H1 (cell line): ENCODE data around the gene LIPC. TPM values are rescaled to one million over a fixed set of nuclear protein-coding genes. Genes with fewer than 3 reads are reported as not detected.

ENCODE experiments used
- CTCF ChIA-PET: fragments of 300-600 bp; sonication (Branson Sonifier 250); formaldehyde crosslinking; loops from one replicate; lab custom pipeline; 2021; ENCODE audit not compliant: partially characterized antibody; lab: Charles Lee
- POLR2A ChIA-PET: fragments of 300-600 bp; sonication (Branson Sonifier 250); formaldehyde crosslinking; loops from one replicate; lab custom pipeline; 2021; ENCODE audit warnings: inconsistent platforms; ENCODE audit not compliant: partially characterized antibody; lab: Charles Lee
- DNase-seq, 2 experiments: peaks; one replicate each; pipeline versions ENCODE4 v3.0.0 to v3.0.0-alpha.2; 2010 to 2022; ENCODE audit warnings: low spot score in 2 of 2, low read depth in 1 of 2, mixed read lengths in 1 of 2
- FAIRE-seq: peaks from 2 replicates; lab custom pipeline; 2011; peaks lifted over from hg19 to GRCh38; lab: Jason Lieb, UNC
- H2AFZ ChIP-seq: 2 replicates; pipeline ENCODE4 v1.8.1; 2012; ENCODE audit warnings: low read length, inconsistent platforms
- H2AK5ac ChIP-seq: 2 replicates; pipeline ENCODE4 v1.6.1; 2013; ENCODE audit warnings: low read depth, low read length
- H2BK120ac ChIP-seq: replicated peaks from 2 replicates; pipeline ENCODE3; 2013; ENCODE audit warnings: low read depth, low read length, inconsistent platforms
- H2BK12ac ChIP-seq: 2 replicates; pipeline ENCODE4 v1.6.1; 2013; ENCODE audit warnings: low read depth, low read length
- H2BK15ac ChIP-seq: 2 replicates; pipeline ENCODE4 v1.6.1; 2013; ENCODE audit warnings: low read length
- H2BK20ac ChIP-seq: 2 replicates; pipeline ENCODE4 v1.6.1; 2013; ENCODE audit warnings: low read length
- H2BK5ac ChIP-seq: 2 replicates; pipeline ENCODE4 v1.6.1; 2013; ENCODE audit warnings: low read depth, low read length
- H3K14ac ChIP-seq: 2 replicates; pipeline ENCODE4 v1.6.1; 2013; ENCODE audit warnings: inconsistent platforms; ENCODE audit not compliant: insufficient read length
- H3K18ac ChIP-seq: 2 replicates; pipeline ENCODE4 v1.6.1; 2013; ENCODE audit warnings: low read length; ENCODE audit errors: extremely low read depth
- H3K23ac ChIP-seq: 2 replicates; pipeline ENCODE4 v1.6.1; 2013; ENCODE audit warnings: inconsistent platforms; ENCODE audit not compliant: insufficient read length
- H3K23me2 ChIP-seq: 2 replicates; pipeline ENCODE4 v1.6.1; 2013; ENCODE audit warnings: low read depth, low read length
- H3K27ac ChIP-seq: 2 replicates; pipeline ENCODE4 v1.6.1; 2011; ENCODE audit warnings: low read depth, low read length, inconsistent platforms
- H3K27me3 ChIP-seq, 4 experiments: replicated peaks in 1 of 4; 1 replicate in 1 of 4; 2 replicates in 3 of 4; pipeline versions ENCODE4 v1.6.1 to v1.8.1; 2011 to 2013; ENCODE audit warnings: low read length in 3 of 4, mild to moderate bottlenecking in 3 of 4, inconsistent platforms in 2 of 4, mixed read lengths in 2 of 4, moderate library complexity in 1 of 4; ENCODE audit not compliant: control insufficient read depth in 3 of 4, insufficient read depth in 3 of 4; ENCODE audit errors: extremely low read depth in 1 of 4
- H3K36me3 ChIP-seq, 4 experiments: 2 replicates each; pipeline versions ENCODE4 v1.6.1 to v1.8.1; 2011 to 2013; ENCODE audit warnings: mild to moderate bottlenecking in 4 of 4, low read length in 3 of 4, moderate library complexity in 2 of 4, control low read depth in 1 of 4, inconsistent platforms in 1 of 4; ENCODE audit not compliant: insufficient read depth in 4 of 4, control insufficient read depth in 2 of 4
- H3K4ac ChIP-seq: replicated peaks from 2 replicates; pipeline ENCODE3; 2013; ENCODE audit warnings: low read length, low read depth, mixed read lengths, inconsistent platforms; ENCODE audit not compliant: insufficient read length
- H3K4me1 ChIP-seq, 4 experiments: replicated peaks in 1 of 4; 1 replicate in 1 of 4; 2 replicates in 3 of 4; pipeline versions ENCODE4 v1.6.1 to v1.8.1; 2011 to 2013; ENCODE audit warnings: low read length in 3 of 4, inconsistent platforms in 2 of 4, mixed read lengths in 1 of 4; ENCODE audit not compliant: insufficient read depth in 4 of 4, control insufficient read depth in 3 of 4
- H3K4me2 ChIP-seq, 2 experiments: 2 replicates each; pipeline versions ENCODE4 v1.6.1 to v1.8.1; 2011 to 2013; ENCODE audit warnings: low read depth in 2 of 2, low read length in 2 of 2, control low read depth in 1 of 2, inconsistent platforms in 1 of 2, mild to moderate bottlenecking in 1 of 2; ENCODE audit not compliant: insufficient read depth in 1 of 2
- H3K4me3 ChIP-seq, 4 experiments: fragments of 200-600, 300-600 bp in 1 of 4; sonication (generic), shearing (Covaris generic), sonication (Bioruptor Twin) in 1 of 4; 2 replicates each; pipeline versions ENCODE4 v1.5.1 to v1.8.1; 2011 to 2016; ENCODE audit warnings: low read length in 4 of 4, low read depth in 3 of 4, control low read depth in 2 of 4, inconsistent platforms in 2 of 4, mild to moderate bottlenecking in 2 of 4, mixed read lengths in 1 of 4, moderate library complexity in 1 of 4; ENCODE audit not compliant: insufficient read depth in 2 of 4; ENCODE audit errors: extremely low read depth in 1 of 4
- H3K56ac ChIP-seq: replicated peaks from 2 replicates; pipeline ENCODE3; 2013; ENCODE audit warnings: low read depth, mild to moderate bottlenecking, mixed read lengths, low read length, inconsistent platforms; ENCODE audit not compliant: insufficient read length
- H3K79me1 ChIP-seq: 2 replicates; pipeline ENCODE4 v1.6.1; 2013; ENCODE audit warnings: low read depth, low read length, control low read depth
- H3K79me2 ChIP-seq, 2 experiments: 2 replicates each; pipeline versions ENCODE4 v1.6.1 to v1.8.1; 2012 to 2013; ENCODE audit warnings: low read length in 2 of 2, mild to moderate bottlenecking in 2 of 2, inconsistent platforms in 1 of 2; ENCODE audit not compliant: insufficient read depth in 2 of 2, control insufficient read depth in 1 of 2
- H3K9ac ChIP-seq, 4 experiments: replicated peaks in 1 of 4; 1 replicate in 1 of 4; 2 replicates in 3 of 4; pipeline versions ENCODE4 v1.6.1 to v1.8.1; 2011 to 2013; ENCODE audit warnings: low read depth in 3 of 4, low read length in 3 of 4, control low read depth in 2 of 4, mild to moderate bottlenecking in 2 of 4, moderate library complexity in 2 of 4, inconsistent platforms in 1 of 4; ENCODE audit errors: extremely low read depth in 1 of 4
- H3K9me3 ChIP-seq, 2 experiments: 2 replicates each; pipeline versions ENCODE4 v1.6.1 to v1.8.1; 2012 to 2013; ENCODE audit warnings: mild to moderate bottlenecking in 2 of 2, moderate library complexity in 2 of 2, control low read depth in 1 of 2, inconsistent platforms in 1 of 2, low read depth in 1 of 2, low read length in 1 of 2, mixed read lengths in 1 of 2; ENCODE audit not compliant: insufficient read depth in 2 of 2
- H4K20me1 ChIP-seq, 2 experiments: replicated peaks in 1 of 2; 2 replicates each; pipeline versions ENCODE3 to v1.8.1; 2011 to 2013; ENCODE audit warnings: inconsistent platforms in 2 of 2, low read length in 2 of 2, mild to moderate bottlenecking in 1 of 2; ENCODE audit not compliant: insufficient read depth in 2 of 2, control insufficient read depth in 1 of 2
- H4K5ac ChIP-seq: 2 replicates; pipeline ENCODE4 v1.6.1; 2013; ENCODE audit warnings: low read length, low read depth, mixed read lengths, inconsistent platforms; ENCODE audit not compliant: insufficient read length
- H4K8ac ChIP-seq: 2 replicates; pipeline ENCODE4 v1.8.0; 2013; ENCODE audit warnings: mild to moderate bottlenecking, moderate library complexity, low read length, inconsistent platforms; ENCODE audit not compliant: insufficient read depth; ENCODE audit errors: extremely low read depth
- H4K91ac ChIP-seq: replicated peaks from 2 replicates; pipeline ENCODE3; 2013; ENCODE audit warnings: low read length, mixed read lengths, inconsistent platforms; ENCODE audit not compliant: insufficient read length
- HDAC6 ChIP-seq: IDR thresholded peaks from one replicate; pipeline ENCODE4 v1.7.1; 2012; ENCODE audit warnings: low read depth, mild to moderate bottlenecking, inconsistent platforms, low read length, moderate library complexity
- JUN ChIP-seq: IDR thresholded peaks from 2 replicates; pipeline ENCODE4 v1.6.1; 2011; ENCODE audit warnings: low read depth, mild to moderate bottlenecking, improper control_type of control experiment, low read length
- JUND ChIP-seq: IDR thresholded peaks from 2 replicates; pipeline ENCODE4 v1.6.1; 2011; ENCODE audit warnings: mild to moderate bottlenecking, improper control_type of control experiment, low read length
- MAFK ChIP-seq: IDR thresholded peaks from 2 replicates; pipeline ENCODE4 v1.6.1; 2012; ENCODE audit warnings: low read depth, mild to moderate bottlenecking, improper control_type of control experiment, low read length
- MAX ChIP-seq: IDR thresholded peaks from 2 replicates; pipeline ENCODE4 v1.6.1; 2012; ENCODE audit warnings: inconsistent platforms
- NRF1 ChIP-seq: IDR thresholded peaks from 2 replicates; pipeline ENCODE4 v1.6.1; 2011; ENCODE audit warnings: mild to moderate bottlenecking, low read depth, low read length, improper control_type of control experiment
- SP1 ChIP-seq: IDR thresholded peaks from 2 replicates; pipeline ENCODE4 v1.6.1; 2011; ENCODE audit warnings: low read depth, low read length
- SP4 ChIP-seq: IDR thresholded peaks from 2 replicates; pipeline ENCODE4 v1.6.1; 2012; ENCODE audit warnings: low read length, inconsistent platforms
- TAF1 ChIP-seq: IDR thresholded peaks from 2 replicates; pipeline ENCODE4 v1.6.1; 2011; ENCODE audit warnings: mild to moderate bottlenecking, low read depth, low read length
- TBP ChIP-seq: IDR thresholded peaks from 2 replicates; pipeline ENCODE4 v1.6.1; 2011; ENCODE audit warnings: low read depth, low read length, improper control_type of control experiment
- YY1 ChIP-seq: IDR thresholded peaks from 2 replicates; pipeline ENCODE4 v1.6.1; 2011; ENCODE audit warnings: low read depth, mild to moderate bottlenecking, low read length
- WGBS, 2 experiments: shearing (Covaris generic) in 1 of 2; methylation state at CpG; one replicate each; pipeline versions ENCODE4 v1.1.6 to v1.1.7; 2013 to 2015; ENCODE audit warnings: low lambda C conversion rate in 2 of 2, mixed read lengths in 2 of 2, inconsistent platforms in 1 of 2, low coverage in 1 of 2, missing lambda C conversion rate in 1 of 2; ENCODE audit not compliant: insufficient replicate concordance in 2 of 2, insufficient coverage in 1 of 2, insufficient read length in 1 of 2; ENCODE audit errors: extremely low coverage in 1 of 2, missing lambda C conversion rate in 1 of 2; 5-methylcytosine and 5-hydroxymethylcytosine counted together
- polyA plus RNA-seq, 7 experiments: library from polyadenylated mRNA; depleted of rRNA in 3 of 7; stranded (reverse) in 5 of 7; unstranded in 2 of 7; fragments of >200 nt in 5 of 7; fragments of 200-250 nt in 2 of 7; gene quantifications; 1 replicate in 5 of 7; 2 replicates in 1 of 7; 4 replicates in 1 of 7; pipeline versions ENCODE4 v1.2.1 to v1.2.3, GENCODE V29; 2011 to 2013; ENCODE audit warnings: missing spikeins in 2 of 7, mixed read lengths in 2 of 7
- total RNA-seq: library from RNA; stranded (reverse); fragmentation: NEBNext Ultra II Directional; extraction: Animal tissue kit (Norgen Biotek cat#: 25700); gene quantifications from 2 replicates; pipeline ENCODE4 v1.2.1, GENCODE V29; 2021

LIPC gene
- total and polyA plus RNA-seq, 2 of the 8 experiments (the other 6 are each of a cell fraction or from before 2014, with no cell fraction given) = not detected

DNA sequence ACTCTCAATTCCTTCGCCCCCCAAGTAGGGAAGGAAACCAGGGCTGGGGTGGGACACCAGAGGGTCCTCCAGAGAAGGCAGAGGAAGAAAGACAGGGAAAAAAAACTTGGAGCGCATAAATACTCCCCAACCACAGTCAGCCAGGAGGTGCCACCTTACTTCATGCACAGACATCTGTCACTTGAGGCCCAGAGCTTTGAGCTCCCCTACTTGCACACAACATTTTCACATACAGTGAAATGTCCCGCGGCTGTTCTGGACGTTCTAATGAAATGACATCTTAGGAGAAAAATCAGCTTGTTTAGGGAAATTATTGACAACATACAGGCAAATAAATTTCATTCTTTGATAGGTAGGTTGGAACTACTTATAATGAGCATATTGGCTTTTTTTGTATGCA is 113.0 kb downstream of the LIPC start:
- Histone ChIP-seq H2BK5ac (no peak overlapping the region), H3K18ac (no peak overlapping the region), H4K91ac (no peak overlapping the region), H3K27me3 (no peaks in the 10 kb centered on the region), H3K79me2 (no peaks in the 10 kb centered on the region), H4K8ac (no peak overlapping the region), H3K9ac (no peak overlapping the region), H3K27ac (no peak overlapping the region), H2AFZ (no peak overlapping the region), H2AK5ac (no peak overlapping the region), H4K5ac (no peak overlapping the region), H2BK12ac (no peak overlapping the region), H4K20me1 (no peaks in the 10 kb centered on the region), H2BK20ac (no peak overlapping the region), H2BK15ac (no peak overlapping the region), H3K56ac (no peak overlapping the region), H3K4ac (no peak overlapping the region), H3K14ac (no peak overlapping the region), H3K4me3 (no peak overlapping the region), H3K79me1 (no peaks in the 10 kb centered on the region), H2BK120ac (no peak overlapping the region), H3K4me1 (no peaks in the 10 kb centered on the region), H3K36me3 (no peaks in the 10 kb centered on the region), H3K23me2 (no peaks in the 10 kb centered on the region), H3K4me2 (no peak overlapping the region), H3K9me3 (no peaks in the 10 kb centered on the region), H3K23ac (no peak overlapping the region)
- DNase-seq = no peak
- FAIRE-seq = no peak
- 99% methylated on average over 5 of the region's 5 CpGs; no CpG with 5 or more reads in 1 of the 2 experiments for WGBS, 2 experiments
- CTCF ChIA-PET = interaction anchor here (0.6 kb wide), 1 partner anchor 75 kb away, joined by 3 read pairs; no protein-coding TSS in a partner anchor
- POLR2A ChIA-PET = no interaction called here
- TF ChIP-seq SP4 (no peak), SP1 (no peak), NRF1 (no peak), MAX (no peak), JUND (no peak), JUN (no peak), HDAC6 (no peak), TAF1 (no peak), MAFK (no peak), YY1 (no peak), TBP (no peak)
